Prostate gland (tissue), 2 donors: Measurements from ENCODE around the gene ISG15.

Experiments used
- CTCF ChIP-seq, 4 experiments: fragments of 200-600 bp in 2 of 4; fragments of 450-650 bp in 2 of 4; sonication (generic) in 2 of 4; IDR thresholded peaks; 1 replicate in 3 of 4; 2 replicates in 1 of 4; pipeline ENCODE4 v1.5.1; 2016 to 2019; ENCODE audit warnings: antibody characterized with exemption in 4 of 4, mild to moderate bottlenecking in 2 of 4, moderate library complexity in 2 of 4
- POLR2AphosphoS5 ChIP-seq: sonication (generic); formaldehyde crosslinking; IDR thresholded peaks from one replicate; pipeline ENCODE4 v1.6.1; 2017; ENCODE audit warnings: antibody characterized with exemption

GRCh38 chr1:978069-978834, 35.0 kb upstream of the ISG15 start:
- TF ChIP-seq CTCF (IDR thresholded peaks at IDR 0.05): no peak
- no peak for TF ChIP-seq POLR2AphosphoS5
